MCF 10A (cell line): ENCODE results near the gene BGN. TPM values are rescaled to one million over a fixed set of nuclear protein-coding genes. Genes with fewer than 3 reads are reported as not detected.

Experiments
- BruUV-seq: library from RNA; stranded (reverse); fragments of 400-500 nt; replicated peaks from 2 replicates; lab custom pipeline; 2021; lab: Mats Ljungman, UMichigan
- CTCF ChIA-PET: fragments of 300-600 bp; sonication (Branson Sonifier 250); formaldehyde crosslinking; extraction: SDS; loops from one replicate; lab custom pipeline; 2021; ENCODE audit warnings: antibody characterized with exemption, inconsistent platforms; lab: Yijun Ruan, JAX
- POLR2A ChIA-PET: fragments of 300-600, 350-650 bp; sonication (Branson Sonifier 250); formaldehyde crosslinking; extraction: SDS; loops from one replicate; lab custom pipeline; 2020; ENCODE audit warnings: antibody characterized with exemption, inconsistent platforms; lab: Yijun Ruan, JAX
- DNase-seq: peaks from one replicate; pipeline ENCODE4 v3.0.0-alpha.2; 2018; ENCODE audit not compliant: unreplicated experiment
- H3K27ac Mint-ChIP-seq: one replicate; pipeline ENCODE4 v1.8.0; 2022; ENCODE audit warnings: mild to moderate bottlenecking, low read depth, mixed read lengths; ENCODE audit not compliant: unreplicated experiment
- H3K27me3 Mint-ChIP-seq: one replicate; pipeline ENCODE4 v1.8.0; 2022; ENCODE audit warnings: mixed read lengths; ENCODE audit not compliant: insufficient read depth, unreplicated experiment
- H3K36me3 Mint-ChIP-seq: one replicate; pipeline ENCODE4 v1.8.0; 2022; ENCODE audit warnings: mild to moderate bottlenecking, moderate library complexity, mixed read lengths; ENCODE audit not compliant: insufficient read depth, unreplicated experiment
- H3K4me1 Mint-ChIP-seq: one replicate; pipeline ENCODE4 v1.8.0; 2022; ENCODE audit warnings: mixed read lengths; ENCODE audit not compliant: insufficient read depth, unreplicated experiment
- H3K4me3 Mint-ChIP-seq: one replicate; pipeline ENCODE4 v1.8.0; 2022; ENCODE audit warnings: mild to moderate bottlenecking, moderate library complexity, mixed read lengths; ENCODE audit not compliant: unreplicated experiment
- H3K9me3 Mint-ChIP-seq: one replicate; pipeline ENCODE4 v1.8.0; 2022; ENCODE audit warnings: mixed read lengths; ENCODE audit not compliant: unreplicated experiment
- CTCF ChIP-seq: fragments of 200-600 bp; IDR thresholded peaks from one replicate; pipeline ENCODE4 v1.8.0; 2022; ENCODE audit warnings: antibody characterized with exemption, mild to moderate bottlenecking; ENCODE audit not compliant: unreplicated experiment
- intact Hi-C: fragments of 100-400 bp; cut with micrococcal nuclease; formaldehyde crosslinking; loops from 2 replicates; pipeline ENCODE4 v1.14.1; 2022
- total RNA-seq: library from RNA; stranded (reverse); gene quantifications from 2 replicates; pipeline ENCODE4 v1.2.3, GENCODE V29; 2022

Gene BGN
- total RNA-seq, 1 experiment from 2014 or later, result 1.3 TPM

DNA sequence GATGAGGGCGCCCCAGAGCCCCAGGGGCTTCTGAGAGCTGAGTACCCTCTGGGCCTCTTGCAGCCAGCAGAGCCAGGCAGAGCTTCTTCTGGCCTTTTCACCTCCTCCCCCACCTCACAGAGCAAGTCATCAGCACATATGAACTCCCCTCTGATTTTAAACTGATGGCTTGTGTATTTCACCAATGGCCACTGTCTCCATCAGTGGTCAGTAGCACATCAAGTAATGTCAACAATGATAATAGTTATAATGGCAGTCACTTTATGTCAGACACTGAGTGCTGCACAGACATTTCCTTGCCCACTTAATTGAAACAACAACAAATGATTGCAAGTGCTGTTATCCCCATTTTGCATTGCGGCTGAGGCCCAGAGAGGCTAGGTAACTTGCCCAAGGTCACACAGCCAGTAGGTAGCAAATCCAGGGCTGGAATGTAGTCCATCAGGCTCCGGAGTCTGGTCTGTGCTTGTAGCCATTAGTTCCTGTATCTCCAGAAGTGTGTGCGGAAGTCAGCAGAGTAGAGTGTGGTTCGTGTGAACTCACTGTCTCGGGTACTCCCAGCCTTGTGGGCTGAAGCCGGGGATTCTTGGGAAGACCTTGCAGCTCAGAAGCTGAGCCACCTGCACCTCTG lies 25.6 kb downstream of the BGN start:
- no peak for TF ChIP-seq CTCF
- H3K9me3 Mint-ChIP-seq, result peaks cover 9% of the 10 kb centered on the region
- no TSS peak for BruUV-seq
- no peak overlapping the region for H3K27ac Mint-ChIP-seq
- peaks cover 12% of the 10 kb centered on the region for H3K27me3 Mint-ChIP-seq
- DNase-seq, result no peak
- H3K4me3 Mint-ChIP-seq, result no peak overlapping the region
- peaks cover 5% of the 10 kb centered on the region for H3K36me3 Mint-ChIP-seq
- ChIA-PET CTCF (interaction anchor here (0.8 to 1.1 kb wide), 2 partner anchors 14 to 19 kb away, joined by 3 to 4 read pairs; no protein-coding TSS in a partner anchor), POLR2A (no interaction called here)
- intact Hi-C loops, result no loop called here
- H3K4me1 Mint-ChIP-seq, result no peaks in the 10 kb centered on the region

- CTCF ChIA-PET, result interaction anchor here (0.8 kb wide), 1 partner anchor 18 kb away, joined by 4 read pairs; no protein-coding TSS in a partner anchor
- Mint-ChIP-seq H3K4me1 (no peaks in the 10 kb centered on the region), H3K36me3 (no peaks in the 10 kb centered on the region), H3K27ac (no peak overlapping the region), H3K4me3 (no peak overlapping the region), H3K27me3 (peaks cover 6% of the 10 kb centered on the region), H3K9me3 (peaks cover 4% of the 10 kb centered on the region)
- POLR2A ChIA-PET, result no interaction called here
- no TSS peak for BruUV-seq
- intact Hi-C loops, result no loop called here
- DNase-seq, result peak; percentile 24
- TF ChIP-seq CTCF, result no peak
Observed at GRCh38 chrX:153521034-153521433, 26.3 kb downstream of the BGN start.

DNA sequence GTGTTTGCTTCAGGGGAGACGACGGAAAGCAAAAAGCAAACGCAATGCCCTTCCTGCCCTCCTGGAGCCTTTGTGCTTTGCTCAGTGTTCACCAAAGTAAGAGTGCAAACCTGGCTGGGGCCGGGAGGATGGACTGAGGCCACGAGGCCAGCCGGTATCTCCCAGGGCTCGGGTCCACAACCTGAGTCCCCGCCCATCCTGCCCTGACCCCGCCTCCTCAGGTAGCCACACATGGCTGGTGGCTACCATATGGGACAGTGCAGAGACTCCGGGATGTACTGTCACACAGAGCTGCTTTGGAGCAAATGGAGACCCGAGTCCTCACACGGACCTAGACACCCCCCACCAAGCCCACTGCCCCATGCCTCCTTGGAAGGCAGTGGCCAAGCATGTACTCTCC lies 27.5 kb downstream of the BGN start:
- BruUV-seq, result no TSS peak

GRCh38 chrX:153523269-153523668 lies 28.5 kb downstream of the BGN start:
- Mint-ChIP-seq H3K4me3 (no peak overlapping the region), H3K9me3 (no peaks in the 10 kb centered on the region), H3K27me3 (no peaks in the 10 kb centered on the region), H3K27ac (no peak overlapping the region), H3K36me3 (no peaks in the 10 kb centered on the region), H3K4me1 (no peaks in the 10 kb centered on the region)
- no TSS peak for BruUV-seq
- ChIA-PET POLR2A (no interaction called here), CTCF (interaction anchor here (1.1 to 1.2 kb wide), 2 partner anchors 16 to 17 kb away, joined by 4 read pairs; no protein-coding TSS in a partner anchor)
- DNase-seq, result no peak
- TF ChIP-seq CTCF, result no peak
- intact Hi-C loops, result no loop called here

More for the DNA sequence above, 27.5 kb downstream of the BGN start:
- Mint-ChIP-seq H3K4me1 (no peaks in the 10 kb centered on the region), H3K27me3 (no peaks in the 10 kb centered on the region), H3K4me3 (no peak overlapping the region), H3K27ac (no peak overlapping the region), H3K9me3 (no peaks in the 10 kb centered on the region), H3K36me3 (no peaks in the 10 kb centered on the region)
- ChIA-PET POLR2A (no interaction called here), CTCF (no interaction called here)
- no peak for DNase-seq
- intact Hi-C loops, result no loop called here
- TF ChIP-seq CTCF, result no peak
